ENCODE data around the gene TRIM25. TPM values are rescaled to one million over a fixed set of nuclear protein-coding genes. Genes with fewer than 3 reads are reported as not detected.

Gene TRIM25
- total RNA-seq, 2 donors from 2014 or later, result 18.8 to 21.3 TPM

- Histone ChIP-seq H3K27me3 (ENCODE audit: control insufficient read depth, insufficient read depth, low read length, poor library complexity, severe bottlenecking) (no peaks in the 10 kb centered on the region), H3K27ac (ENCODE audit: low read depth, low read length) (no peak overlapping the region), H3K36me3 (ENCODE audit: control insufficient read depth, insufficient read depth, low read length) (peaks cover 8% of the 10 kb centered on the region), H3K9ac (ENCODE audit: extremely low read depth, low read length, poor library complexity, severe bottlenecking) (no peak overlapping the region), H3K9me3 (ENCODE audit: control insufficient read depth, low read length) (no peaks in the 10 kb centered on the region), H3K4me1 (ENCODE audit: control insufficient read depth, insufficient read depth, low read length) (no peaks in the 10 kb centered on the region), H3K4me3 (ENCODE audit: low read length) (no peak overlapping the region)
- WGBS, 2 experiments (ENCODE audit: insufficient coverage in 1 of 2, insufficient read length in 1 of 2), result 93 to 95% methylated on average over 2 of the region's 2 CpGs
- no peaks in the 10 kb centered on the region for H3K27me3 Mint-ChIP-seq (ENCODE audit: insufficient read depth)
- TF ChIP-seq CTCF (conservative IDR thresholded peaks at IDR 0.05), result no peak
- no peak for DNase-seq
- no peaks in the 10 kb centered on the region for H3K9me3 Mint-ChIP-seq
- H3K27ac Mint-ChIP-seq, result no peak overlapping the region
- H3K36me3 Mint-ChIP-seq (ENCODE audit: low read depth), result peaks cover 3% of the 10 kb centered on the region
- H3K4me3 Mint-ChIP-seq, result no peak overlapping the region
- H3K4me1 Mint-ChIP-seq, result no peaks in the 10 kb centered on the region
Observed at GRCh38 chr17:56850591-56850990, 63.3 kb downstream of the TRIM25 start.

- TF ChIP-seq CTCF (conservative IDR thresholded peaks at IDR 0.05), result no peak
- Histone ChIP-seq H3K27ac (ENCODE audit: low read depth, low read length) (no peak overlapping the region), H3K4me1 (ENCODE audit: control insufficient read depth, insufficient read depth, low read length) (no peaks in the 10 kb centered on the region), H3K9ac (ENCODE audit: extremely low read depth, low read length, poor library complexity, severe bottlenecking) (no peak overlapping the region), H3K36me3 (ENCODE audit: control insufficient read depth, insufficient read depth, low read length) (peaks cover 8% of the 10 kb centered on the region), H3K9me3 (ENCODE audit: control insufficient read depth, low read length) (no peaks in the 10 kb centered on the region), H3K27me3 (ENCODE audit: control insufficient read depth, insufficient read depth, low read length, poor library complexity, severe bottlenecking) (no peaks in the 10 kb centered on the region), H3K4me3 (ENCODE audit: low read length) (no peak overlapping the region)
- peaks cover 3% of the 10 kb centered on the region for H3K36me3 Mint-ChIP-seq (ENCODE audit: low read depth)
- H3K9me3 Mint-ChIP-seq, result no peaks in the 10 kb centered on the region
- DNase-seq, result no peak
- H3K4me1 Mint-ChIP-seq, result no peaks in the 10 kb centered on the region
- H3K4me3 Mint-ChIP-seq, result no peak overlapping the region
- H3K27me3 Mint-ChIP-seq (ENCODE audit: insufficient read depth), result no peaks in the 10 kb centered on the region
- H3K27ac Mint-ChIP-seq, result no peak overlapping the region
- 65 to 67% methylated on average over 2 of the region's 3 CpGs for whole genome bisulfite sequencing, 2 experiments (ENCODE audit: insufficient coverage in 1 of 2, insufficient read length in 1 of 2)
Observed at GRCh38 chr17:56849131-56849530, 64.7 kb downstream of the TRIM25 start.

- no peak overlapping the region for H3K27ac ChIP-seq (ENCODE audit: low read depth, low read length)
- Mint-ChIP-seq H3K9me3 (no peaks in the 10 kb centered on the region), H3K27ac (no peak overlapping the region), H3K27me3 (ENCODE audit: insufficient read depth) (no peaks in the 10 kb centered on the region), H3K36me3 (ENCODE audit: low read depth) (peaks cover 3% of the 10 kb centered on the region), H3K4me3 (no peak overlapping the region), H3K4me1 (no peaks in the 10 kb centered on the region)
- no peak for DNase-seq
- no peaks in the 10 kb centered on the region for H3K4me1 ChIP-seq (ENCODE audit: control insufficient read depth, insufficient read depth, low read length)
- no peaks in the 10 kb centered on the region for H3K9me3 ChIP-seq (ENCODE audit: control insufficient read depth, low read length)
- peaks cover 8% of the 10 kb centered on the region for H3K36me3 ChIP-seq (ENCODE audit: control insufficient read depth, insufficient read depth, low read length)
- 94 to 100% methylated on average over 2 to 3 of the region's 4 CpGs for WGBS, 2 experiments (ENCODE audit: insufficient coverage in 1 of 2, insufficient read length in 1 of 2)
- H3K27me3 ChIP-seq (ENCODE audit: control insufficient read depth, insufficient read depth, low read length, poor library complexity, severe bottlenecking), result no peaks in the 10 kb centered on the region
- no peak for TF ChIP-seq CTCF (conservative IDR thresholded peaks at IDR 0.05)
- no peak overlapping the region for H3K9ac ChIP-seq (ENCODE audit: extremely low read depth, low read length, poor library complexity, severe bottlenecking)
- H3K4me3 ChIP-seq (ENCODE audit: low read length), result no peak overlapping the region
Observed at GRCh38 chr17:56847106-56847505, 66.7 kb downstream of the TRIM25 start.

Data from endodermal cell (in vitro differentiated cells).